HCT116 (cell line): ENCODE results near the gene RMP24.

ENCODE experiments used
- ATAC-seq: fragments of 200-7000 bp; cut with Tn5 transposase; 2 replicates; pipeline ENCODE4 v1.9.1; 2020; ENCODE audit warnings: mild to moderate bottlenecking, moderate library complexity
- BruUV-seq: library from RNA; stranded (reverse); fragments of 400-500 nt; replicated peaks from 2 replicates; lab custom pipeline; 2021; lab: Mats Ljungman, UMichigan
- CTCF ChIA-PET: fragments of 300-600 bp; sonication (Branson Sonifier 250); formaldehyde crosslinking; loops from one replicate; lab custom pipeline; 2021; ENCODE audit warnings: antibody characterized with exemption; lab: Charles Lee
- POLR2A ChIA-PET: fragments of 300-600, 350-600 bp; sonication (Branson Sonifier 250); formaldehyde crosslinking; loops from one replicate; lab custom pipeline; 2021; ENCODE audit warnings: antibody characterized with exemption; lab: Charles Lee
- RAD21 ChIA-PET, 2 experiments: fragments of 300-600 bp; sonication (Branson Sonifier 250); formaldehyde crosslinking; loops; one replicate each; lab custom pipeline; 2023; ENCODE audit warnings: low total read pairs in 2 of 2; ENCODE audit not compliant: uncharacterized antibody in 2 of 2, unreplicated experiment in 2 of 2, low non-redundant PET in 1 of 2; lab: Charles Lee
- DNase-seq: peaks from one replicate; pipeline ENCODE4 v3.0.0-alpha.2; 2010; ENCODE audit warnings: low read depth, low spot score
- H2AFZ ChIP-seq: fragments of 200-600 bp; shearing (Covaris generic), sonication (generic); 2 replicates; pipeline ENCODE4 v1.6.1; 2017; ENCODE audit warnings: low read depth, mixed run types, mixed read lengths, antibody characterized with exemption, low read length; ENCODE audit not compliant: poor library complexity, severe bottlenecking
- H3K27ac ChIP-seq: 2 replicates; pipeline ENCODE4 v1.5.1; 2012; ENCODE audit warnings: low read depth, low read length
- H3K27me3 ChIP-seq: fragments of 200-600 bp; sonication (generic); 2 replicates; pipeline ENCODE4 v1.6.1; 2016; ENCODE audit warnings: mixed run types, low read length, mixed read lengths; ENCODE audit not compliant: insufficient read depth
- H3K36me3 ChIP-seq, 2 experiments: fragments of 200-500 bp in 1 of 2; fragments of 200-600 bp in 1 of 2; sonication (Bioruptor generic) in 1 of 2; sonication (generic) in 1 of 2; 2 replicates each; pipeline versions ENCODE4 v1.5.1 to v1.6.1; 2014 to 2016; ENCODE audit warnings: low read length in 2 of 2, inconsistent platforms in 1 of 2, mixed read lengths in 1 of 2, mixed run types in 1 of 2; ENCODE audit not compliant: insufficient read depth in 2 of 2, control insufficient read depth in 1 of 2
- H3K4me1 ChIP-seq, 2 experiments: fragments of 200-600 bp in 1 of 2; sonication (generic) in 1 of 2; 2 replicates each; pipeline versions ENCODE4 v1.5.1 to v1.6.1; 2012 to 2017; ENCODE audit warnings: low read length in 2 of 2, inconsistent platforms in 1 of 2, mild to moderate bottlenecking in 1 of 2, mixed read lengths in 1 of 2, mixed run types in 1 of 2, moderate library complexity in 1 of 2; ENCODE audit not compliant: insufficient read depth in 2 of 2, control insufficient read depth in 1 of 2
- H3K4me2 ChIP-seq: fragments of 200-600 bp; sonication (generic); 2 replicates; pipeline ENCODE4 v1.6.1; 2017; ENCODE audit warnings: mixed run types, low read length, mixed read lengths
- H3K4me3 ChIP-seq, 2 experiments: fragments of 200-600 bp in 1 of 2; sonication (generic) in 1 of 2; replicated peaks in 1 of 2; 2 replicates each; pipeline ENCODE4 v1.5.1; 2011 to 2016; ENCODE audit warnings: low read length in 2 of 2, control low read depth in 1 of 2, low read depth in 1 of 2, mild to moderate bottlenecking in 1 of 2, mixed read lengths in 1 of 2, mixed run types in 1 of 2
- H3K79me2 ChIP-seq: fragments of 200-600 bp; sonication (generic); 2 replicates; pipeline ENCODE4 v1.6.1; 2017; ENCODE audit warnings: mild to moderate bottlenecking, mixed run types, low read length, moderate library complexity, mixed read lengths; ENCODE audit not compliant: insufficient read depth
- H3K9ac ChIP-seq: fragments of 200-600 bp; sonication (generic); 2 replicates; pipeline ENCODE4 v1.6.1; 2016; ENCODE audit warnings: low read length, mixed read lengths
- H3K9me2 ChIP-seq: fragments of 200-600 bp; sonication (generic), shearing (Covaris generic); 2 replicates; pipeline ENCODE4 v1.6.1; 2017; ENCODE audit warnings: mixed run types, mild to moderate bottlenecking, moderate library complexity; ENCODE audit not compliant: insufficient read depth
- H3K9me3 ChIP-seq, 2 experiments: fragments of 200-500 bp in 1 of 2; fragments of 200-600 bp in 1 of 2; sonication (Bioruptor generic) in 1 of 2; sonication (generic) in 1 of 2; 2 replicates each; pipeline ENCODE4 v1.6.1; 2014 to 2017; ENCODE audit warnings: low read length in 2 of 2, mixed read lengths in 2 of 2, inconsistent platforms in 1 of 2, low read depth in 1 of 2, mild to moderate bottlenecking in 1 of 2, mixed run types in 1 of 2, moderate library complexity in 1 of 2; ENCODE audit not compliant: control insufficient read depth in 1 of 2, insufficient read depth in 1 of 2
- H4K20me1 ChIP-seq: fragments of 200-600 bp; sonication (generic), shearing (Covaris generic); 2 replicates; pipeline ENCODE4 v1.6.1; 2017; ENCODE audit warnings: mixed run types, mild to moderate bottlenecking, moderate library complexity; ENCODE audit not compliant: insufficient read depth
- CBX3 ChIP-seq: IDR thresholded peaks from 2 replicates; pipeline ENCODE4 v1.6.1; 2012; ENCODE audit warnings: low read depth
- CEBPB ChIP-seq: IDR thresholded peaks from 2 replicates; pipeline ENCODE4 v1.6.1; 2012; ENCODE audit warnings: low read depth
- EGR1 ChIP-seq: IDR thresholded peaks from 2 replicates; pipeline ENCODE4 v1.6.1; 2012; ENCODE audit warnings: low read depth
- ELF1 ChIP-seq: IDR thresholded peaks from 2 replicates; pipeline ENCODE4 v1.6.1; 2012; ENCODE audit warnings: low read depth, borderline replicate concordance
- EZH2 ChIP-seq: fragments of 200-600 bp; sonication (generic); IDR thresholded peaks from 2 replicates; pipeline ENCODE4 v1.6.1; 2017; ENCODE audit warnings: antibody characterized with exemption, mixed run types
- EZH2phosphoT487 ChIP-seq: fragments of 200-600 bp; IDR thresholded peaks from 2 replicates; pipeline ENCODE4 v1.6.1; 2018; ENCODE audit warnings: antibody characterized with exemption, borderline replicate concordance
- JUND ChIP-seq: IDR thresholded peaks from 2 replicates; pipeline ENCODE4 v1.6.1; 2012
- RAD21 ChIP-seq: IDR thresholded peaks from 2 replicates; pipeline ENCODE4 v1.6.1; 2012; ENCODE audit warnings: low read depth, mild to moderate bottlenecking
- SIN3A ChIP-seq: IDR thresholded peaks from 2 replicates; pipeline ENCODE4 v1.6.1; 2012; ENCODE audit warnings: low read depth
- SP1 ChIP-seq: IDR thresholded peaks from 2 replicates; pipeline ENCODE4 v1.6.1; 2012; ENCODE audit warnings: low read depth
- SRF ChIP-seq: IDR thresholded peaks from 2 replicates; pipeline ENCODE4 v1.6.1; 2012; ENCODE audit warnings: low read depth
- TCF7L2 ChIP-seq: IDR thresholded peaks from 2 replicates; pipeline ENCODE4 v1.7.0; 2011; ENCODE audit warnings: borderline replicate concordance, inconsistent platforms; ENCODE audit not compliant: insufficient read depth, insufficient read length; ENCODE audit errors: extremely low read depth
- ZNF274 ChIP-seq: fragments of 200-500 bp; sonication (Bioruptor generic); IDR thresholded peaks from 2 replicates; pipeline ENCODE4 v1.6.1; 2014; ENCODE audit warnings: mild to moderate bottlenecking, low read depth, low read length, inconsistent platforms
- intact Hi-C: fragments of 100-400 bp; cut with micrococcal nuclease; formaldehyde crosslinking; loops from 2 replicates; pipeline ENCODE4 v1.10.0; 2022
- TF ChIP-seq, protein P1 (sequence below): IDR thresholded peaks from 2 replicates; pipeline ENCODE4 v1.6.1; 2011; ENCODE audit warnings: mild to moderate bottlenecking, low read length, moderate library complexity; ENCODE audit not compliant: insufficient replicate concordance; ENCODE audit errors: extremely low read depth
- TF ChIP-seq, protein P2 (sequence below): IDR thresholded peaks from 2 replicates; pipeline ENCODE4 v1.6.1; 2012
- TF ChIP-seq, protein P3 (sequence below), 3 experiments: fragments of 200-600 bp in 1 of 3; sonication (generic) in 1 of 3; IDR thresholded peaks in 2 of 3; conservative IDR thresholded peaks in 1 of 3; 2 replicates each; pipeline ENCODE4 v1.5.1; 2012 to 2017; ENCODE audit warnings: low read depth in 2 of 3, low read length in 2 of 3, antibody characterized with exemption in 1 of 3, borderline replicate concordance in 1 of 3, control low read depth in 1 of 3, mild to moderate bottlenecking in 1 of 3, mixed read lengths in 1 of 3, mixed run types in 1 of 3, moderate library complexity in 1 of 3; ENCODE audit not compliant: insufficient read depth in 1 of 3
- TF ChIP-seq, protein P4 (sequence below): IDR thresholded peaks from 2 replicates; pipeline ENCODE4 v1.6.1; 2012; ENCODE audit warnings: low read depth

Gene RMP24

DNA sequence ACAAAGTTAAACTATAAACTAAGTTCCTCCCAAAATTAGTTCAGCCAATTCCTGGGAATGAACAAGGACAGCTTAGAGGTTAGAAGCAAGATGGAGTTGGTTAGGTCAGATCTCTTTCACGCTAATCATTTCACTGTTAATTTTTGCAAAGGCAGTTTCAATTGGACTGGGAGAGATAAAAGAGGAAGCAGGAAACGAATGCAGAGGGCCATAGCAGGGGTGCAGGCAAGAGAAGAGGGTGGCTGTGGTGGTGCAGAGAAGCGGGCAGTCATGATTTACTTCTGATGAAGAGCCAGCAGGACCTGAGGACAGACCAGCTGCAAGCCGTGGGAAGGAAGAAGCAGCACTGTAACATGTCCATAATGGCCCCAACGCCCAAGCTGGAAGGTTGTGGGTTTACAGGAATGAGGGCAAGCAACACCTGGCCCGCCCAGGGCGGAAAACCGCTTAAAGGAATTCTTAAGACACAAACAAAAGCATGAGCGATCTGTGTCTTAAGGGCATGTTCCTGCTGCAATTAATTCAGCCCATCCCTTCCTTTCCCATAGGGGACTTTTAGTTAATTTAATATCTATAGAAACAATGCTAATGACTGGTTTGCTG is 4.1 kb upstream of the RMP24 start:
- H3K79me2 ChIP-seq, result peaks cover 8% of the 10 kb centered on the region
- TF ChIP-seq SRF (no peak), ZNF274 (no peak), TCF7L2 (no peak), EZH2phosphoT487 (no peak), EGR1 (no peak), EZH2 (no peak), SP1 (no peak), RAD21 (no peak), JUND (no peak), ELF1 (no peak), CBX3 (no peak), CEBPB (no peak), SIN3A (no peak)
- TF ChIP-seq, protein P1, sequence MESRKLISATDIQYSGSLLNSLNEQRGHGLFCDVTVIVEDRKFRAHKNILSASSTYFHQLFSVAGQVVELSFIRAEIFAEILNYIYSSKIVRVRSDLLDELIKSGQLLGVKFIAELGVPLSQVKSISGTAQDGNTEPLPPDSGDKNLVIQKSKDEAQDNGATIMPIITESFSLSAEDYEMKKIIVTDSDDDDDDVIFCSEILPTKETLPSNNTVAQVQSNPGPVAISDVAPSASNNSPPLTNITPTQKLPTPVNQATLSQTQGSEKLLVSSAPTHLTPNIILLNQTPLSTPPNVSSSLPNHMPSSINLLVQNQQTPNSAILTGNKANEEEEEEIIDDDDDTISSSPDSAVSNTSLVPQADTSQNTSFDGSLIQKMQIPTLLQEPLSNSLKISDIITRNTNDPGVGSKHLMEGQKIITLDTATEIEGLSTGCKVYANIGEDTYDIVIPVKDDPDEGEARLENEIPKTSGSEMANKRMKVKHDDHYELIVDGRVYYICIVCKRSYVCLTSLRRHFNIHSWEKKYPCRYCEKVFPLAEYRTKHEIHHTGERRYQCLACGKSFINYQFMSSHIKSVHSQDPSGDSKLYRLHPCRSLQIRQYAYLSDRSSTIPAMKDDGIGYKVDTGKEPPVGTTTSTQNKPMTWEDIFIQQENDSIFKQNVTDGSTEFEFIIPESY, result no peak
- TF ChIP-seq, protein P2, sequence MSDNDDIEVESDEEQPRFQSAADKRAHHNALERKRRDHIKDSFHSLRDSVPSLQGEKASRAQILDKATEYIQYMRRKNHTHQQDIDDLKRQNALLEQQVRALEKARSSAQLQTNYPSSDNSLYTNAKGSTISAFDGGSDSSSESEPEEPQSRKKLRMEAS, result no peak
- TF ChIP-seq, protein P3, sequence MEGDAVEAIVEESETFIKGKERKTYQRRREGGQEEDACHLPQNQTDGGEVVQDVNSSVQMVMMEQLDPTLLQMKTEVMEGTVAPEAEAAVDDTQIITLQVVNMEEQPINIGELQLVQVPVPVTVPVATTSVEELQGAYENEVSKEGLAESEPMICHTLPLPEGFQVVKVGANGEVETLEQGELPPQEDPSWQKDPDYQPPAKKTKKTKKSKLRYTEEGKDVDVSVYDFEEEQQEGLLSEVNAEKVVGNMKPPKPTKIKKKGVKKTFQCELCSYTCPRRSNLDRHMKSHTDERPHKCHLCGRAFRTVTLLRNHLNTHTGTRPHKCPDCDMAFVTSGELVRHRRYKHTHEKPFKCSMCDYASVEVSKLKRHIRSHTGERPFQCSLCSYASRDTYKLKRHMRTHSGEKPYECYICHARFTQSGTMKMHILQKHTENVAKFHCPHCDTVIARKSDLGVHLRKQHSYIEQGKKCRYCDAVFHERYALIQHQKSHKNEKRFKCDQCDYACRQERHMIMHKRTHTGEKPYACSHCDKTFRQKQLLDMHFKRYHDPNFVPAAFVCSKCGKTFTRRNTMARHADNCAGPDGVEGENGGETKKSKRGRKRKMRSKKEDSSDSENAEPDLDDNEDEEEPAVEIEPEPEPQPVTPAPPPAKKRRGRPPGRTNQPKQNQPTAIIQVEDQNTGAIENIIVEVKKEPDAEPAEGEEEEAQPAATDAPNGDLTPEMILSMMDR (IDR thresholded peaks at IDR 0.05 in 2 of 3, conservative IDR thresholded peaks at IDR 0.05 in 1 of 3; ENCODE audit: borderline replicate concordance in 1 of 3, insufficient read depth in 1 of 3, low read depth in 2 of 3, low read length in 2 of 3), result no peak
- TF ChIP-seq, protein P4, sequence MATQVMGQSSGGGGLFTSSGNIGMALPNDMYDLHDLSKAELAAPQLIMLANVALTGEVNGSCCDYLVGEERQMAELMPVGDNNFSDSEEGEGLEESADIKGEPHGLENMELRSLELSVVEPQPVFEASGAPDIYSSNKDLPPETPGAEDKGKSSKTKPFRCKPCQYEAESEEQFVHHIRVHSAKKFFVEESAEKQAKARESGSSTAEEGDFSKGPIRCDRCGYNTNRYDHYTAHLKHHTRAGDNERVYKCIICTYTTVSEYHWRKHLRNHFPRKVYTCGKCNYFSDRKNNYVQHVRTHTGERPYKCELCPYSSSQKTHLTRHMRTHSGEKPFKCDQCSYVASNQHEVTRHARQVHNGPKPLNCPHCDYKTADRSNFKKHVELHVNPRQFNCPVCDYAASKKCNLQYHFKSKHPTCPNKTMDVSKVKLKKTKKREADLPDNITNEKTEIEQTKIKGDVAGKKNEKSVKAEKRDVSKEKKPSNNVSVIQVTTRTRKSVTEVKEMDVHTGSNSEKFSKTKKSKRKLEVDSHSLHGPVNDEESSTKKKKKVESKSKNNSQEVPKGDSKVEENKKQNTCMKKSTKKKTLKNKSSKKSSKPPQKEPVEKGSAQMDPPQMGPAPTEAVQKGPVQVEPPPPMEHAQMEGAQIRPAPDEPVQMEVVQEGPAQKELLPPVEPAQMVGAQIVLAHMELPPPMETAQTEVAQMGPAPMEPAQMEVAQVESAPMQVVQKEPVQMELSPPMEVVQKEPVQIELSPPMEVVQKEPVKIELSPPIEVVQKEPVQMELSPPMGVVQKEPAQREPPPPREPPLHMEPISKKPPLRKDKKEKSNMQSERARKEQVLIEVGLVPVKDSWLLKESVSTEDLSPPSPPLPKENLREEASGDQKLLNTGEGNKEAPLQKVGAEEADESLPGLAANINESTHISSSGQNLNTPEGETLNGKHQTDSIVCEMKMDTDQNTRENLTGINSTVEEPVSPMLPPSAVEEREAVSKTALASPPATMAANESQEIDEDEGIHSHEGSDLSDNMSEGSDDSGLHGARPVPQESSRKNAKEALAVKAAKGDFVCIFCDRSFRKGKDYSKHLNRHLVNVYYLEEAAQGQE, result no peak
- TF ChIP-seq, all 23 proteins: peak for 0
- no peaks in the 10 kb centered on the region for H4K20me1 ChIP-seq
- RAD21 ChIA-PET, result no interaction called here
- no peaks in the 10 kb centered on the region for H3K36me3 ChIP-seq
- no peak overlapping the region for H3K4me2 ChIP-seq
- DNase-seq (no peak), ATAC-seq (no peak)
- no peak overlapping the region for H3K4me3 ChIP-seq
- H3K27ac ChIP-seq, result no peak overlapping the region
- no peak overlapping the region for H3K9ac ChIP-seq
- H3K4me1 ChIP-seq, result peaks cover 0 to 10% of the 10 kb centered on the region in 2 experiments; a peak in 1 of 4 replicates
- H3K9me2 ChIP-seq, result no peaks in the 10 kb centered on the region
- H3K9me3 ChIP-seq, result no peaks in the 10 kb centered on the region
- no TSS peak for BruUV-seq
- intact Hi-C loops, result no loop called here
- H2AFZ ChIP-seq, result no peak overlapping the region
- CTCF ChIA-PET, result no interaction called here
- no peaks in the 10 kb centered on the region for H3K27me3 ChIP-seq
- POLR2A ChIA-PET, result no interaction called here
